Globus pallidus (tissue), 1 donor: Measurements from ENCODE around the gene ZNF772.

Experiments
- DNase-seq: peaks from one replicate; pipeline ENCODE4 v3.0.0-alpha.2; 2015; ENCODE audit warnings: low spot score

Gene ZNF772

GRCh38 chr19:57435062-57435978 lies 42.0 kb downstream of the ZNF772 start, which contains the start of gene ZNF749:
TSS of gene ZNF749 (plus strand) at chr19:57435325. CDS start at chr19:57435579, 254 bp downstream.
- peak; percentile 97 for DNase-seq

GRCh38 chr19:57434386-57435061 lies 42.8 kb downstream of the ZNF772 start:
- no peak for DNase-seq

- DNase-seq = no peak
These were observed 56.3 kb downstream of the ZNF772 start for GRCh38 chr19:57421037-57421436.

- no peak for DNase-seq
These were observed 57.9 kb downstream of the ZNF772 start for GRCh38 chr19:57419439-57419838.
